NCI-H2196 treated with DMSO at 0.1 percent for 48 hours (cell line): ENCODE results near the gene ABCA1.
A peak's percentile ranks its signal among the peaks of the same experiment; 100 is the strongest.
"Not testable (repeated sequence)": the region's sequence is repeated elsewhere in the genome, so short reads cannot be mapped to it uniquely, and the experiment has no call there.

Source experiments
- DNase-seq: peaks from one replicate; lab custom pipeline; 2025; ENCODE audit not compliant: unreplicated experiment; lab: John Stamatoyannopoulos, UW

ABCA1 gene, protein sequence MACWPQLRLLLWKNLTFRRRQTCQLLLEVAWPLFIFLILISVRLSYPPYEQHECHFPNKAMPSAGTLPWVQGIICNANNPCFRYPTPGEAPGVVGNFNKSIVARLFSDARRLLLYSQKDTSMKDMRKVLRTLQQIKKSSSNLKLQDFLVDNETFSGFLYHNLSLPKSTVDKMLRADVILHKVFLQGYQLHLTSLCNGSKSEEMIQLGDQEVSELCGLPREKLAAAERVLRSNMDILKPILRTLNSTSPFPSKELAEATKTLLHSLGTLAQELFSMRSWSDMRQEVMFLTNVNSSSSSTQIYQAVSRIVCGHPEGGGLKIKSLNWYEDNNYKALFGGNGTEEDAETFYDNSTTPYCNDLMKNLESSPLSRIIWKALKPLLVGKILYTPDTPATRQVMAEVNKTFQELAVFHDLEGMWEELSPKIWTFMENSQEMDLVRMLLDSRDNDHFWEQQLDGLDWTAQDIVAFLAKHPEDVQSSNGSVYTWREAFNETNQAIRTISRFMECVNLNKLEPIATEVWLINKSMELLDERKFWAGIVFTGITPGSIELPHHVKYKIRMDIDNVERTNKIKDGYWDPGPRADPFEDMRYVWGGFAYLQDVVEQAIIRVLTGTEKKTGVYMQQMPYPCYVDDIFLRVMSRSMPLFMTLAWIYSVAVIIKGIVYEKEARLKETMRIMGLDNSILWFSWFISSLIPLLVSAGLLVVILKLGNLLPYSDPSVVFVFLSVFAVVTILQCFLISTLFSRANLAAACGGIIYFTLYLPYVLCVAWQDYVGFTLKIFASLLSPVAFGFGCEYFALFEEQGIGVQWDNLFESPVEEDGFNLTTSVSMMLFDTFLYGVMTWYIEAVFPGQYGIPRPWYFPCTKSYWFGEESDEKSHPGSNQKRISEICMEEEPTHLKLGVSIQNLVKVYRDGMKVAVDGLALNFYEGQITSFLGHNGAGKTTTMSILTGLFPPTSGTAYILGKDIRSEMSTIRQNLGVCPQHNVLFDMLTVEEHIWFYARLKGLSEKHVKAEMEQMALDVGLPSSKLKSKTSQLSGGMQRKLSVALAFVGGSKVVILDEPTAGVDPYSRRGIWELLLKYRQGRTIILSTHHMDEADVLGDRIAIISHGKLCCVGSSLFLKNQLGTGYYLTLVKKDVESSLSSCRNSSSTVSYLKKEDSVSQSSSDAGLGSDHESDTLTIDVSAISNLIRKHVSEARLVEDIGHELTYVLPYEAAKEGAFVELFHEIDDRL (N-terminal part only)

DNA sequence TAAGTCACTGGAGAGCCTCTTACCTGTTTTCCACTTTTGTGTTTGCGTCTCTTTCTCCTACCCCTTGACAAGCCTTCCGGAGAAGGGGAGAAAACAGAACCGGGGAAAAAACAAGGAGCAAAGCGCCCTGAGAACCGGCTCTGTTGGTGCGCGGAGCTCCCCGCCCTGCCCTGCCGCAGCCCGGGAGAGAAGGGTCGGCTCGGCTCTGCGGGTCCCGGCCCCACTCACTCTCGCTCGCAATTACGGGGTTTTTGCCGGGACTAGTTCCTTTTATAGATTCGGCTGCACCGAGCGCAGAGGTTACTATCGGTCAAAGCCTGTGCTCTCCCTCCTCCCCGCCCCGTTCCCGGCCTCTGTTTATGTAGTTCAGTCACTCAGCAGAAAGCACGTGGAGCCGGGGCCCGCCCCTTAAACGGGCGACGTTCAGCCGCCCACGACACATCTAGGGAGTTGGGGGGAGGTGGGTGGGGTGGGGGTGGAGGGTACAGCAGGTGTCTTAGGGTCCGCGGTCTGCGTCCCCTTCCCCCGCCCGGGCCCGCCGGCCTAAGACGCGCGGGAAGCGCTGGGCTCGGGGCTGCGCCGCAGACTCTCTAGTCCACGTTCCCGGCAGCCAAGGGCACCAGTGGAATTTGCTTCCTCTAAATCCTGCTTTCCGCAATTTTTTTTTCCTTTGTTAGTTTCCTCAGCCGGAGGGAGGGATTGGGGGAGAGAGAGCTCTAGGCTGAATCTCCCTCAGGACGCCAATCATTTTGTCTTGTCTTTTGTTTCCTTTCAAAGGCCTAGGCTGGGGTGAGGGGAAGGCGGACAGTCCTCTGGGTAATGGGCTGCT, at the start of gene ABCA1:
ABCA1 (minus strand) TSS at position 244 of the 829 bp plus-strand sequence. CDS start 24,476 bp downstream, outside the sequence.
- no peak for DNase-seq

DNA sequence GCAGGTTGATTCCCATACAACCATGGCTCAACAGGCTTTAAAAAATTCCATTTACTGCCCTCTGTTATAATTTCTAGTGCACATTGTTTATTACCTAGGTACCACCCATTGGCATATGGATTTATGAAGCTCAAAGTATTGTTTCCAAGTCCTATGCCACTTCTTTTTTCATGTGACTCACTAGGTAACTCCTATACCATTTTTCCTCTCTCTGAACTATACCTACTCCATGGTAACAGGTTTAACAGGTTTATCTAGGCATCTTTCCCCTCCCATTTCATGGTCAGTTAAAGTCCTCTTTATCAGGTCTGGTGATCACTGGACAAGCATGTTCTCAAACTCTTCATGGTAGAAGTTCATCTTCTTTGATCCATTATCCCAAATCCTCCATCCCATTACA, 49.6 kb upstream of the ABCA1 start:
- DNase-seq, result no peak

DNA sequence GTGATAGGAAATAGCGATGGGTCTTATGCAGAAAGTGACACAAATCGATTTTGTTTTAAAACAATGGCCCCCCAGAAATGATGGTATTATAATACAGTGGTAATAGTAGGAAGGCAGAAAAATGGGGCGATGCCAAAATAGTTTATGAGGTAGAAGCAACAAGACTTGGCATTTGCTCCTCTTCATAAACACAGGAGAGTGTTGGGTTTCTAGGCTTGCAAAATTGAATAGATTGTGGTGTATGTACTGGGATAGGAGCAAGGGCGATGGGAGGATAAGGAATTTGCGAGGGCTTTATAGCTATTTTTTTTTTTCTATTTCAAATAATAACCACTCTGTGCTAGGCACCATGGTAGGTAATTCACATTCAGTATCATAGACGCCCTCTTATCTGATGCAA, 49.2 kb upstream of the ABCA1 start:
- DNase-seq, result no peak

DNA sequence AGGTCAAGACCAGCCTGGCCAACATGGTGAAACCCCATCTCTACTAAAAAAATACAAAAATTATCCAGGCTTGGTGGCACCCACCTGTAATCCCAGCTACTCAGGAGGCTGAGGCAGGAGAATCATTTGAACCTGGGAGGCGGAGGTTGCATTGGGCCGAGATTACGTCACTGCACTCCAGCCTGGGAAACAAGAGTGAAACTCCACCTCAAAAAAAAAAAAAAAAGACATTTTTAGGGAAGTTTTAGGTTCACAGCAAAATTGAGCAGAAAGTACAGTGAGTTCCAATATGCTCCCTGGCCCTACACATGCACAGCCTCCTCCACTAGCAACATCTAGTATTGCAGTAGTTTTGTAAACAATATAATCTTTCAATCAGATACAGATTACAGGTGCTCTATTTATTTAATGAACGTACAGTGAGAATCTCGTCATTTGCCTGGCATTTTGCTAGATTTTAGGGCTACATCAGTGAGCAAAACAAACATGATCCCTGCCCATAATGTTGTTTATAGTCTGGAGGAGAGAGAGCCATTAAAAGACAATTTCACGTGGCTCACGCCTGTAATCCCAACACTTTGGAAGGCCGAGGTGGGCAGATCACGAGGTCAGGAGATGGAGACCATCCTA, 48.1 kb upstream of the ABCA1 start:
- DNase-seq, result not testable (repeated sequence)

DNA sequence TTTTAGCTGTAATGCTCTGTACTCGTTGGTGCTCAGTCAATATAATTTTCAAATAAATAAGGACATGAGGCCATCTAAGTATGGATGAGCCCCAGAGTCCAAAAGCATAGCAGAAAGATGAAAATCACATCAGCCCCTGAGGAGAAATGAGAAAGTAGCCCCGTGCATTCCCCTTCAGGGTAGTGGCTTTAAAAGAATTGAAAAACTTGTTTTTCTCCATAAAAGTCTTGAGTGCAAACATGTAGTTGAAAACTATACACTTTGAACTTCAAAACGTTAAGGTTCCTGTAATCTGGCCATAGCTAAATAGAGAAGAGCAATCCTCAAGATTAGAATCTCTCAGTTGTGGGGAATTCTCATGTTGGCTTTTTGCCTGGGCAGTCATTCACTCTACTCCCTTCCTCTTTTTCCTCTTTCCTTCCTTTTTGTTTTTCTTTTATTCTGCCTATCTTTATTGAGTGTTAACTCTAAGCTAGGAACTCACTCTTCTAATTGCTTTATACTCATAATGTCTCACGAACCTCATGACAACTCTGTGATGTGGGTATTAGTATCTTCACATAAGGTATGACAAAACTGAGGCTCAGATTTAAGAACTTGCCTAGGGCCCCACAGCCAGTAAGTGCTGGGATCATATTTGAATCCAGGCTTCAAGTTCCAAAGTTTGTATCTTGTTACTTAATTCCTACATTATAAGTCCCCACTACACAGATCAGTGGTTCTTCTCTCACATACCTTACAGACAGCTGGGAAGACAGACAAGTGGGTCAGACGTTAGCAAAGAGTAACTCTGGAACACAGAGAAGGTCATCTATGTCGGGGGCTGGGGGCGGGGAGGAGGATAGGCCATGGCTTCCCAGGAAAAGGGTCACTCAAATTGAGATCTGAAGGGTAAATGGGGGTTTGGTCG, 46.4 kb upstream of the ABCA1 start:
- DNase-seq, result no peak

DNA sequence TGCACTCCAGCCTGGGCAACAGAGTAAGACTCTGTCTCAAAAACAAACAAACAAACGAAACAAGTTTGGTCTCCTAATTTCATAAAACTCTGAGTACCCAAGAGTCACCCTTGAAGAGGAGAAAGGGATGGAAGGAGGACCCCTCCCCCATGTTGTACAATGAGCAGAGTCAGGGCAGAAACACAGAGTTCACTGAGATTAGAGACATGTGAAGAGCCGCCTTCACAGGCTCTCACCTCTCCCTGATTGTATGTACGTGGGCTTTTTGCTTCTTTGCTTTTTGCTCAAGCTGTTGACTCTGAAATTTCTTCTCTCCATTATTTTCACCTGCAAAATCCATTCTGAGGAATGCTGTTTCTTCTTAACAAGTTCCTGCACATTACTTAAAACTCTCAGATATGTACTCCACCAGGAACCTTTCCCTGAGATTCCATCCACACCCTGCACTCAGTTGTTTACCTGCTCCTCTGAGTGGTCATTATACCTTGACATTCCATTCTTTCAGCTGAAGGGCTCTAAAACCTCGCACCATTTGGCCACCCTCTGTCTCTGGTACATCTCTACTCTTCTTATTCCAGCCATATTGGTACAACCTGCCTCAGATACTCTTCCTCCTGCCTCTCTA, 44.4 kb upstream of the ABCA1 start:
- DNase-seq, result no peak

DNA sequence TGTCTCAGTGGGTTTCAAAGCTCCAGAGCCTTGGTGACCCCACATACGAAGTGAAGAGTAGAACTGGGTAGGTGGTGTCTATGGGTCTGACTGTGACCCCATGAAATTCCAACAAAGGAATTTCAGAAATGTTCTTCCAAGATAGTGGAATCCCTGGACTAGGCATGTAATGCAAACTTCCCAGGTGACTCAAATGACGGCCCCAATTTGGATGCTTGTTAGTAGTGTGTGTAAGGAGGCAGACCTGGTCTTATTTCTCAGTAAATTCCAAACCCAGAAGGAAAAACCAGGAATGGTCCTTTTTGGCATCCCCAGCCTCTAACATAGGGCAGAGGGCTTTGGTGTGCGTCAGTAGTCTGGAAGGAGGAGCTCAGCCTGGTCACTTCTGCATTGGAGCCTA, 43.6 kb upstream of the ABCA1 start:
- no peak for DNase-seq

DNA sequence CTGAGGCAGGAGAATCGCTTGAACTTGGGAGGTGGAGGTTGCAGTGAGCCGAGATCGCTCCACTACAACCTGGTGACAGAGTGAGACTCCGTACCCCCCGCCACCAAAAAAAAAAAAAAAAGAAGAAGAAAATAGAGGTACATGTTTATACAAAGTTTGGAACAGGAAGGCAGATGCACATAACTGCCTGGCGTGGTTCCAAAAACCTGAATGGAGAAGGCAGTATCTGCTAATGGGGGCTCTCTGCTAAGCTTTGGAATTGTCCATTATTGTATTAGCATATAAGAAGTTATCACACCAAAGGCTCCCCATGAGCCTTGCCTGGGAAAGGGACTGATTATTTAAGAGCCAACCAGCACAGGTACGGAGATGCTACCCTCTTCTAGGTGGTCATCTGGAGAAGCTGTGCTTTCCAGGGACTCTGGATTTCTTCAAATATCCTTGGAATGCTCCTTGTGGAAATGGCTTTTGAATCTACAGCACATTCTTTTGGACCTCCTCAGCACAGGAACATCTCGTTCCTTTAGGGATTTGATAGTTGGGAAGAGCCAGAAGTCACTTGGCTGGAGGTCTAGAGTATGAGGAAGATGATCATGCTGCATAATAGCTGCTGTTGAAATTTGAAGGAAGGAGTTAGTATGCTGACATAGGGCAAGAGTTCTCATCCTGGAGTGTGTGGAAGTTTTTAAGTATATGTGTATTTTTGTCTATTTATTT, 42.5 kb upstream of the ABCA1 start:
- no peak for DNase-seq

DNA sequence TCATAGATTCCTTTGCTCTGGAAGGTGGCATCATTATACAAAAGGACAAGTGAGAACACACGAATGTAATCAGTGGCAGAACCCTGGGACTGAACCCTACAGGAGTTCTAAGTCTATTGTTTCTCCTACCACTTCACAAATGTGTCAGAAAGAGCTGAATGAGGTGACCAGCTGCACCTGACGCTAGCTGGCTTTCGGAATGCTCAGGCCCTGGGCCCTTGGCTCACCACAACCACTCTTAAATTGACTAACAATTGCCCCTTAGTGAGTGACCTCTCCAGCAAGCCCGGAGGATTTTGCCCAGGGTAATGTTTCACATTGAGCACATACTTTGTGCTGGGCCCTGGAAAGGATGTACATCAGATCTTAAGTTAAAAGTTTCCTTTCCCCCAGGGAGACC, 41.2 kb upstream of the ABCA1 start:
- DNase-seq, result no peak

DNA sequence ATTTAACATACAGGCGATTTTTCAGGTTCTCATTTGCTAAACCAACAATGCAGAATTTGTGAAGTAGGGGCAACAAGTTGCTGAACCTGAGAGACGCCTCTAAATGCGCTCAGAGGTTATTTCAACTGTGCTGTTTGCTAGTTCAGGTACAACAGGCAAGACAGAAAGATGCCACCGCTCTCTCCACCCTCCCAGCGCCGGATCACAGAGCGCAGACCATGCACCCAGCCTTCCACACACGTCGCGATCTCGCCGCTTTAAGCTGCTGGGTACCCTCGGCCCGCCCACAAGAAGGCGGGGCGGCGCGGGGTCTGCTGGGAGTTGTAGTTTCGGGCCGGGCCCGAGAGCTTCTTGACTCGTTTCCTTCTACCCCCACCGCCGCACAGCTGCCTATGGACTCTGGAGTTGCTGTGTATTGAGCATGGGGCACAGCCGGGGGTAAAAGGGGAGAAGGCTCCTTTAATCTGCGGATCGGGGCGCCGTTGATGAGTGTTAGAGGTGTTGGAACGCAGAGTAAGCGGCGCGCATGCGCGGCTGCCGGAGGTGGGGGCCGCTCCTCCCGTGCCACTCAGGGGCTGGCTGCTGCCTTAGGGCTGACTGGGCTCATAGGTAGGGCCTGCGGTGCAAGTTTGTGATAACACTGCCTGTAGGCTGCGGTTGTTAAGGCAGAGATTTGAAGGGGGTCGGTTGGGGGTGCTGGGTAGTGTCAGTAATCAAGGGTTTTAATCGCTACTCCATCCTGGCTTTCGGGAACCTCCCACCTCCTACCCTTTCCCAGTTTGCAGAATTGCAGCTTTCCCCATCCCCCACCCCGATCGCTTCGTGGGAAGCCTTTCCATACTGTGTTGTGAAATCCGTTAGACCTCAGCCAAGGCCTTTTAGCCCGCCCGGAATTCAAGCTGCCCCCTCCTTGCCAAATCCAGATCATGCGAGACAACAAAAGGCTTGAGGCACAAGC, 40.3 kb upstream of the ABCA1 start:
- DNase-seq, result peak; percentile 80

DNA sequence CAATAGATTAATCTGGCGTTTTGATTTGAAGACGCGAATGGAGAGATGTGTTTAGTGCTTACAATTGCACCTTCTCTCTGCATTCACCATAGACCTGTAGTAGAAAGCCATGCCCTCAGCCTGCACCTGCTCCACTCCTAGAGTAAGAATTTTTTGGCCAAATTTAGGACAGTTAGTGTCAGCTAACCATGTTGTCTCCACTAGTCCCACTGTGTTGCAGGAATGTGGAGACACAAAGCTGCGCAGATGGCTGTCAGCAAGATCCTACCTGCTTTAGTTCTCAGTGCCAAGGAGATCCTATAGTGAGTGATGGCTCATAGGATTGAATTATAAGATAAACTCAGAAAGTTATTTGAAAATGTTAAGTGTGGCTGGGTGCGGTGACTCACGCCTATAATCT, 35.1 kb upstream of the ABCA1 start:
- no peak for DNase-seq

DNA sequence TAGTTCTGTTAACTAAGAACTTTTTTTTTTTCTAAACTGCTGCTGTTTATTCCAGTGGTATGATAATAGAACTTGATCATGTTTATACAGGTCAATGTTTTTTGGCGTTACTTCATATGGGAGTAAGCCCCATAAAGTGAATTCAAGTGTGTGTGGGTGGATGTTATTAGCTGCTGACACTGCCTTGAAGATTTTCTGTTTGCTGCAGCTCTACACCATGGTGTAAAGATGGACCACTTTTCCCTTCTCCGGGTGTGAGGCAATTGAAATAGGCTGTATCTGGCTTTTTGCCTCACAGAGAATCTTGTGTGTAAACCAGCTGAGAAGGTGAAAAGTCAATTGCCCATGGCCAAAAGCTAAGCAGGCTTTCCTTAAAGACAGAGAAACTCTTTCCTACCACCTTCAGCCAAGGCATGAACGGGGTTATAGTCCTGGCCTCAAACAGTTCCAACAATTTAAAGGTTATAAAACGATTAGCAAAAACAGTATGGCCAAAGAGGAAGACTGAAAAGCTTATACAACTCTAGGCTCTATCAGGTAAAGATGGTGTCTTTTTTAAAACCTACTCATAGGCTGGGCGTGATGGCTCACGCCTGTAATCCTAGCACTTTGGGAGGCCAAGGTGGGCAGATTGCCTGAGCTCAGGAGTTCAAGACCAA, 33.9 kb upstream of the ABCA1 start:
- DNase-seq, result no peak

DNA sequence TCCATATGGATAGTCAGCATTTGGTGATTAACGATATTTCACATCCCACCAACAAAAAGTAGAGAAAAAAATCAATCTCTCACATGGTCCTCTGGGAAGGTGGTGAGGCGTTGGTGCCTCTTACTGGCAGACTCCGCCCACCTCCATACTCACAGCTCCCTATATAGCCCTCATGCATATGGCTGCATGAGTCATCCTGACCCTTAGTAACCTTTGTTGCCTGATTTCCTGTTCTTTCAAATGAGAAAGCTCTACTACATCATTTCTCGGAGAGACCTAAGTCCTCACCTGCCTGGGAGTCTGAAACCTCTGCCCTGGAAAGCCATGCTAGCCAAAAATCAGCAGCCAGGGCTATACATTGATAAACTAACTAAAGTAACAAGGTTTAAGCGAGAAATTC, 33.3 kb upstream of the ABCA1 start:
- DNase-seq, result no peak

DNA sequence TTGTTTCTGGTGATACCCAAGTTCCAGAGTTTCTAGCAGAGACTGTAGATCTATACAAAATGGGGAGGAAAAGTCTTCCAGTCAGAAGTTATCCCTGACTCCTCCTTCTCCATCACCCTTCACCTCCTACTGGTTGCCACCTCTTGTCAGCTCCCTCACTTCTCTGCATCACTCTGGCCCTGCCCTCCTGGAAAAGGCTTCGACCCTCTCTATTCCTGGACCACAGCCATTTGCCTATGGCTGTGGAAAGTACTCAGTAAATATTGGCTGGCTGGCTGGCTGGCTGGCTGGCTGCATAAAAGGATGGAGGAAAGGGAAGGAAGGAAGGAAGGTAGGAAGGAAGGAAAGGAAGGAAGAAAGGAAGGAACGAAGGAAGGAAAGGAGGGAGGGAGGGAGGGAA, 32.7 kb upstream of the ABCA1 start:
- DNase-seq, result no peak

DNA sequence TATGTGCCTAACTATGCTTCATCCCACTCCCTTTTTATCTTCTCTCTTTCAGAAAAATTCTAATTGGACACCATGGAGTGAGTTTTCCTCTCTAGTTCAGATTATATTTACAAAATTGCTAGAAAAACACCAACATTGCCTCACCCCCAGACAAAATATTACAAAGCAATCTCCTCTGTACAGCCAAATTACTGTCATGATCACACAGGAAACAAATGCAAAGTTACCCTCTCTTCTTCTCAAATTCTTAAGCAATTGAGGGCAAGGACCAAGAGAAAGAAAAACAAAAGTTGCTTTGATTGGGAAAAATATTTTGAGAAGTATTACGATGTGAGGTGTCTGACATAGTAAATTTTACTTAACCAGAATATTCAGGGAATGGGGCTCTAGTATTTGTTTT, 30.8 kb upstream of the ABCA1 start:
- no peak for DNase-seq

DNA sequence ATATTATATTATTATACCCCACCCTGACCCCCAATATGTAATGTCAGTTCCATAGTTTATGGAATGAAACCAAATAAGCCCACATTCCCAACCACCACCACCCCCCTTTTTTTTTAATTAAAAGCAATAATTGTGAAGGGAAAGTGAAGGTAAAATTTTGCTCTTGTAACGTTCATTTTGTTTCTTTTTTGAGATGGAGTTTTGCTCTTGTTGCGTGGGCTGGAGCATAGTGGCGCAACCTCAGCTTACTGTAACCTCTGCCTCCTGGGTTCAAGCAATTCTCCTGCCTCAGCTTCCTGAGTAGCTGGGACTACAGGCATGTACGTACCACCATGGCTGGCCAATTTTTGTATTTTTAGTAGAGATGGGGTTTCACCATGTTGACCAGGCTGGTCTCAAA, 30.1 kb upstream of the ABCA1 start:
- DNase-seq, result not testable (repeated sequence)
